Astrocyte of the spinal cord (primary cell): ENCODE measurements around the gene LTC4S.

Experiments
- DNase-seq: peaks from one replicate; pipeline ENCODE4 v3.0.0; 2011; ENCODE audit warnings: low read depth, low spot score
- H3K4me3 ChIP-seq: 2 replicates; pipeline ENCODE4 v1.5.1; 2011; ENCODE audit warnings: low read depth, mild to moderate bottlenecking, low read length, moderate library complexity
- CTCF ChIP-seq: IDR thresholded peaks from 2 replicates; pipeline ENCODE4 v1.5.1; 2012; ENCODE audit warnings: low read depth, mild to moderate bottlenecking, low read length, inconsistent platforms
- in situ Hi-C: cut with HindIII; loops from 2 replicates; pipeline ENCODE4 v1.10.0; 2017; ENCODE audit warnings: low sequenced_read_pairs

The LTC4S gene

DNA sequence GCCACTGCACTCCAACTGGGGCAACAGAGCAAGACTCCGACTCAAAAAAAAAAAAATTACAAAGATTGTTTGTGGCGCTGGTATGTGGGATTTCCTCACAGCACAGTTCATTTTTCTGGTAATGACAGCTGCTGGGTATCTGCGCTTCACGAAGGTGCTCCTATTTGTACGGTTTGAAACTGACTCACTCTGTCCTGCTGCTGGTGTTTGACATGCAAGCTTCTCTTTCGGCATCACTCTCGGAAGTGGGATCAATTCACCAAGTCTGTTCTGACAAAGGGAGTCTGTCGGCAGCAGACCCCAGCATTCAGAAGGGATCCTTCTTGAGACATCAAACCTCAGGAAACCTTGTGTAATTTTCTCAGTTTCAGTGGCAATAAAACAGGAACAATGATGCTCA is 34.8 kb upstream of the LTC4S start:
- in situ Hi-C loops: no loop called here
- DNase-seq: no peak
- no peak for TF ChIP-seq CTCF
- H3K4me3 ChIP-seq: no peak overlapping the region

DNA sequence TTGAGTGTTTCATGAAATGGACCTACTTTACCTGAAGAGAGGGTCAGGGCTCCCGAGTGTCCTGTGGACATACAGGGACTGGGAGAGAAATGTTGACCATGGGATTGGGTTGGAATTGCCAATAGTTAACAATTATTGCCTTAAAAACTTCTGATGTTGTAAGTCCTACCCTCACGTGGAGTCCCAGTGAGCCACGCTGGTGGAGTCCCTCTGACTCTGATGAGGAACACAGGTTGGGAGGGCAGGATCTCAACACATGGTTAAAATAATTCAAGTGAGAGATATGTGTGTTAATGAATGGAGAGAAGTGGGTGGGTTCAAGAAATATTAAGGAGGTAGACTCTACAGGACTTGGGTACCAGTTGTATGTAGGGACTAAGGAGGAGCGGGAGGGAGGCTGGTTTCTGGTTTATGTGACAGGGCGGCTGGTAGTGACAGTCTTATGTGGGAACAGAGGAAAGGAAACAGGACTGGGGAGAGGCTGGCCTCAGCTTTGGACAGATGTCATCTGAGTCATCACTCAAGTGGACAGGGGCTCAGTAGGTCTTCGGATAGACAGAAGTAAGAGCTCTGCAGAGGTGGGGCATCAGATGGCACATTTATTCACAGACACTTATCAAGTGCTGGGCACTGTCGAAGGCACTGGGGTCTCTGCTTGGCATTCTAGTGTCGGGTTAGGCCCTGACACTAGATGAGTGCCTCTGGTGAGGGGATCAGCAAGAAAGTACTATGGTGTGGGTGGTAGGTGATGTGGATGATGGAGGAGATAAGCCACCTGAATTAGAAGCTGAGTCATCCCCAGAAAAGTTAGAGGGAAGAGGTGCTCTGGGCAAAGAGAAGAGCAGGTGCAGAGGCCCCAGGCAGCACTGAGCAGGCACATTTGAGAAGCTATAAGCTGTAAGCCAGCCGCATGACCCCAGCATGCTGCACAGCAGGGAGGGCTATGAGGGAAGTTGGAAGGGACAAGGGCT is 33.9 kb upstream of the LTC4S start:
- TF ChIP-seq CTCF: no peak
- H3K4me3 ChIP-seq: no peak overlapping the region
- in situ Hi-C loops: no loop called here
- no peak for DNase-seq

GRCh38 chr5:179762079-179762780 is 31.6 kb upstream of the LTC4S start:
- no peak for TF ChIP-seq CTCF
- no peak for DNase-seq
- in situ Hi-C loops: no loop called here

DNA sequence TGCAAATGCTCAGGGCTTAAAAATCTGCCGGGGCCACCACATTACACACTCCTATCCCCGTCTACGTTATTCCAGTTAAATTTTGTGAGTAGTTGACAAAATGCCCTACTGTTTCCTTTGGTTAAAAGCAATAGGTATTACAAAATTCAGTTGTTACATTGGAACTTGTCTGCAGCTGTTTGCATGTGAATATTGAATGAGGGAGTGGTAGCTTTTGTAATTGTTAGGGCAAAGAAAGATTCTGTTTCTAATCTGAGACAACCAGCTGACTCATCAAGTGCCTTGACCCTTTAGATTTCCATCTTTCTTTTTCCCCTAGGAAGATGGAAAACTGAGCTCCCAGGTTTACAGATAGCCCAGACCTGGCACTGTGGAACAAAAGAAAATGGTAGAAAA is 31.0 kb upstream of the LTC4S start:
- peak; percentile 14 for DNase-seq
- TF ChIP-seq CTCF: no peak
- in situ Hi-C loops: no loop called here
- no peak overlapping the region for H3K4me3 ChIP-seq

More at GRCh38 chr5:179762079-179762780, 31.6 kb upstream of the LTC4S start:
- no peak overlapping the region for H3K4me3 ChIP-seq

GRCh38 chr5:179763215-179763945 is 30.4 kb upstream of the LTC4S start:
- in situ Hi-C loops: no loop called here
- DNase-seq: peak; percentile 89
- TF ChIP-seq CTCF: peak; percentile 89
- no peak overlapping the region for H3K4me3 ChIP-seq

- no peak overlapping the region for H3K4me3 ChIP-seq
- TF ChIP-seq CTCF: no peak
- in situ Hi-C loops: no loop called here
- DNase-seq: no peak
Measured at GRCh38 chr5:179764056-179764455, 29.7 kb upstream of the LTC4S start.
